K562 (cell line): ENCODE measurements around the gene SDHC. TPM values are rescaled to one million over a fixed set of nuclear protein-coding genes. Genes with fewer than 3 reads are reported as not detected.

Experiments
- ATAC-seq: fragments of 200-7000 bp; cut with Tn5 transposase; 3 replicates; pipeline ENCODE4 v1.9.1; 2020; ENCODE audit warnings: moderate library complexity
- BruUV-seq: library from RNA; stranded (reverse); fragments of 400-500 nt; replicated peaks from 2 replicates; lab custom pipeline; 2021; lab: Mats Ljungman, UMichigan
- CTCF ChIA-PET: fragments of 300-600 bp; formaldehyde crosslinking; extraction: SDS; loops from one replicate; lab custom pipeline; 2021; ENCODE audit warnings: low intra/inter-chr PET ratio; lab: Yijun Ruan, JAX
- POLR2A ChIA-PET: fragments of 300-600, 350-650 bp; sonication (Branson Sonifier 250); formaldehyde crosslinking; extraction: SDS; loops from one replicate; lab custom pipeline; 2021; ENCODE audit warnings: antibody characterized with exemption, inconsistent platforms; lab: Yijun Ruan, JAX
- DNase-seq, 4 experiments: peaks; one replicate each; pipeline versions ENCODE4 v3.0.0 to v3.0.0-alpha.2; 2011 to 2018; ENCODE audit warnings: low spot score in 3 of 4, mixed read lengths in 3 of 4; ENCODE audit errors: extremely low read depth in 1 of 4
- FAIRE-seq: peaks from 2 replicates; lab custom pipeline; 2011; peaks lifted over from hg19 to GRCh38; lab: Jason Lieb, UNC
- H2AFZ ChIP-seq: 2 replicates; pipeline ENCODE4 v1.6.0; 2011; ENCODE audit warnings: low read depth, low read length, control low read depth, inconsistent platforms
- H3K27ac ChIP-seq: fragments of 200-600 bp; 3 replicates; pipeline ENCODE4 v1.8.0; 2011; ENCODE audit warnings: low read depth, mild to moderate bottlenecking, control low read depth, inconsistent platforms, low read length, moderate library complexity, mixed read lengths; ENCODE audit errors: extremely low read depth
- H3K27me3 ChIP-seq, 2 experiments: fragments of 300-600 bp in 1 of 2; 2 replicates in 1 of 2; 3 replicates in 1 of 2; pipeline versions ENCODE4 v1.6.0 to v1.8.0; 2011; ENCODE audit warnings: inconsistent platforms in 2 of 2, low read length in 2 of 2, mild to moderate bottlenecking in 1 of 2, mixed read lengths in 1 of 2, moderate library complexity in 1 of 2; ENCODE audit not compliant: control insufficient read depth in 2 of 2, insufficient read depth in 2 of 2
- H3K36me3 ChIP-seq: fragments of 300-600 bp; 3 replicates; pipeline ENCODE4 v1.8.0; 2011; ENCODE audit warnings: mild to moderate bottlenecking, low read length, inconsistent platforms; ENCODE audit not compliant: control insufficient read depth, insufficient read depth
- H3K4me1 ChIP-seq, 2 experiments: fragments of 200-600 bp in 1 of 2; replicated peaks in 1 of 2; 2 replicates in 1 of 2; 3 replicates in 1 of 2; pipeline versions ENCODE4 v1.5.1 to v1.8.0; 2011; ENCODE audit warnings: inconsistent platforms in 2 of 2, low read length in 2 of 2, mild to moderate bottlenecking in 1 of 2, mixed read lengths in 1 of 2, moderate library complexity in 1 of 2; ENCODE audit not compliant: control insufficient read depth in 2 of 2, insufficient read depth in 2 of 2
- H3K4me2 ChIP-seq: 2 replicates; pipeline ENCODE4 v1.6.1; 2011; ENCODE audit warnings: low read length, control low read depth, inconsistent platforms, mixed read lengths; ENCODE audit not compliant: insufficient read depth
- H3K4me3 ChIP-seq: fragments of 200-600 bp; sonication (generic), shearing (Covaris generic); 2 replicates; pipeline ENCODE4 v1.5.1; 2016; ENCODE audit warnings: control low read depth, inconsistent platforms
- H3K79me2 ChIP-seq: fragments of 200-600 bp; 3 replicates; pipeline ENCODE4 v1.8.0; 2011; ENCODE audit warnings: low read length, inconsistent platforms; ENCODE audit not compliant: control insufficient read depth, insufficient read depth
- H3K9ac ChIP-seq, 2 experiments: 2 replicates each; pipeline versions ENCODE4 v1.6.0 to v1.6.1; 2011; ENCODE audit warnings: low read depth in 2 of 2, low read length in 2 of 2, control low read depth in 1 of 2, inconsistent platforms in 1 of 2, mild to moderate bottlenecking in 1 of 2, mixed read lengths in 1 of 2; ENCODE audit not compliant: insufficient read depth in 1 of 2
- H3K9me1 ChIP-seq: one replicate; pipeline ENCODE4 v1.6.0; 2011; ENCODE audit warnings: inconsistent platforms, mild to moderate bottlenecking, low read length, moderate library complexity; ENCODE audit not compliant: control insufficient read depth, insufficient read depth
- H3K9me3 ChIP-seq: replicated peaks from 2 replicates; pipeline ENCODE4 v1.5.1; 2011; ENCODE audit warnings: low read depth, low read length, inconsistent platforms; ENCODE audit not compliant: control insufficient read depth, insufficient read depth
- H4K20me1 ChIP-seq: replicated peaks from 2 replicates; pipeline ENCODE4 v1.6.1; 2011; ENCODE audit warnings: low read length, inconsistent platforms, mixed read lengths; ENCODE audit not compliant: control insufficient read depth, insufficient read depth
- BACH1 ChIP-seq: fragments of 200-800 bp; sonication (Bioruptor generic); IDR thresholded peaks from 2 replicates; pipeline ENCODE4 v1.6.1; 2016; ENCODE audit warnings: missing genetic modification characterization, missing compliant biosample characterization
- BRD9 ChIP-seq: fragments of 450-650 bp; IDR thresholded peaks from 2 replicates; pipeline ENCODE4 v1.6.1; 2018; ENCODE audit warnings: low read depth; ENCODE audit not compliant: partially characterized antibody
- CXXC5 ChIP-seq: fragments of 250-450 bp; sonication (Bioruptor Pico); IDR thresholded peaks from 2 replicates; pipeline ENCODE4 v1.8.0; 2022; ENCODE audit warnings: inconsistent platforms, mild to moderate bottlenecking, moderate library complexity
- LCOR ChIP-seq: sonication (generic); formaldehyde crosslinking; IDR thresholded peaks from 2 replicates; pipeline ENCODE4 v1.8.0; 2022; ENCODE audit warnings: mild to moderate bottlenecking, missing genetic modification reagents
- ZBTB49 ChIP-seq: sonication (generic); formaldehyde crosslinking; IDR thresholded peaks from 2 replicates; pipeline ENCODE4 v1.8.0; 2022; ENCODE audit warnings: missing genetic modification reagents, mild to moderate bottlenecking, borderline replicate concordance
- ZNF592 ChIP-seq: fragments of 450-650 bp; IDR thresholded peaks from 2 replicates; pipeline ENCODE4 v1.6.1; 2017; ENCODE audit warnings: antibody characterized with exemption, mild to moderate bottlenecking
- WGBS: fragments of 100-300 bp; shearing (Covaris generic); methylation state at CpG from one replicate; pipeline ENCODE4 v1.1.6; 2016; ENCODE audit warnings: low coverage, mixed read lengths; ENCODE audit not compliant: insufficient coverage; ENCODE audit errors: missing lambda C conversion rate; 5-methylcytosine and 5-hydroxymethylcytosine counted together
- in situ Hi-C: fragments of 300-500 bp; cut with MboI; formaldehyde crosslinking; loops from 4 replicates; pipeline ENCODE4 v1.15.0; 2018; ENCODE audit warnings: inconsistent platforms, mixed read lengths
- intact Hi-C: fragments of 100-400 bp; cut with micrococcal nuclease; formaldehyde crosslinking; loops from 2 replicates; pipeline ENCODE4 v1.14.2; 2022
- polyA plus RNA-seq, 8 experiments: library from polyadenylated mRNA; depleted of rRNA in 4 of 8; stranded (reverse) in 5 of 8; unstranded in 3 of 8; fragments of >200 nt; fragmentation: Nextera tagmentation in 2 of 8; fragmentation: Illumina TruSeq in 1 of 8; extraction: Ambion mirVana in 2 of 8; extraction: Trizol in 1 of 8; gene quantifications; 2 replicates each; pipeline versions ENCODE4 v1.2.1 to v1.2.3, GENCODE V29; 2011 to 2014; ENCODE audit warnings: inconsistent platforms in 1 of 8, missing spikeins in 1 of 8
- total RNA-seq, 7 experiments: library from RNA; depleted of rRNA in 6 of 7; stranded (reverse); fragments of >200 nt in 6 of 7; fragmentation: Illumina TruSeq in 2 of 7; extraction: Trizol in 2 of 7; gene quantifications; 2 replicates each; pipeline versions ENCODE4 v1.2.1 to v1.2.3, GENCODE V29; 2011 to 2021; ENCODE audit warnings: low replicate concordance in 1 of 7

SDHC gene
- total and polyA plus RNA-seq, 9 of the 15 experiments (the other 6 are each of a cell fraction or from before 2014, with no cell fraction given) = 7.7 to 309 (median 174) TPM

- FAIRE-seq (no peak), DNase-seq (peak in 1 of 4 experiments; percentile 15), ATAC-seq (no peak)
- Histone ChIP-seq H3K9ac (peak overlapping the region; percentile 75 to 97), H3K4me2 (peak overlapping the region; percentile 79), H2AFZ (peak overlapping the region; percentile 92), H3K36me3 (no peaks in the 10 kb centered on the region), H3K4me1 (peaks cover 9 to 14% of the 10 kb centered on the region in 2 experiments; a peak in 3 of 5 replicates), H3K27ac (peak overlapping the region; percentile 77), H3K4me3 (peak overlapping the region; percentile 55), H3K27me3 (no peaks in the 10 kb centered on the region), H3K9me1 (no peaks in the 10 kb centered on the region), H3K79me2 (no peaks in the 10 kb centered on the region), H4K20me1 (no peaks in the 10 kb centered on the region), H3K9me3 (no peaks in the 10 kb centered on the region)
- ChIA-PET POLR2A (interaction anchor here (0.7 to 1.5 kb wide), 3 partner anchors 10 to 76 kb away, joined by 3 to 5 read pairs (median 3); partner anchors contain the start of gene SDHC), CTCF (no interaction called here)
- in situ Hi-C loops (no loop called here), intact Hi-C loops (no loop called here)
- TSS peak; percentile 92 for BruUV-seq
- WGBS = 9% methylated on average over 13 of the region's 13 CpGs
- TF ChIP-seq BACH1 (tag) = no peak
- TF ChIP-seq BRD9 = no peak
- 0 out of 2 replicates have a peak, but pooled peaks have one; percentile 23 for TF ChIP-seq ZBTB49 (CRISPR knock-in tag)
- TF ChIP-seq ZNF592 = peak; percentile 1; the same call in 1 of the 2 replicates
- 0 out of 2 replicates have a peak, but pooled peaks have one; percentile 5 for TF ChIP-seq LCOR (CRISPR knock-in tag)
- TF ChIP-seq CXXC5 (CRISPR knock-in tag) = 0 out of 2 replicates have a peak, but pooled peaks have one; percentile 5
These were observed 76.3 kb downstream of the SDHC start for GRCh38 chr1:161390559-161390858.
